Stimulated activated naive CD4-positive, alpha-beta T cell treated with Interleukin-2 at 50 U/mL for 16 hours (primary cell): ENCODE results near the gene FDXR.
"Not testable (repeated sequence)": the region's sequence is repeated elsewhere in the genome, so short reads cannot be mapped to it uniquely, and the experiment has no call there.

Experiments used
- DNase-seq: peaks from one replicate; lab custom pipeline; 2025; lab: John Stamatoyannopoulos, UW

The FDXR gene, protein sequence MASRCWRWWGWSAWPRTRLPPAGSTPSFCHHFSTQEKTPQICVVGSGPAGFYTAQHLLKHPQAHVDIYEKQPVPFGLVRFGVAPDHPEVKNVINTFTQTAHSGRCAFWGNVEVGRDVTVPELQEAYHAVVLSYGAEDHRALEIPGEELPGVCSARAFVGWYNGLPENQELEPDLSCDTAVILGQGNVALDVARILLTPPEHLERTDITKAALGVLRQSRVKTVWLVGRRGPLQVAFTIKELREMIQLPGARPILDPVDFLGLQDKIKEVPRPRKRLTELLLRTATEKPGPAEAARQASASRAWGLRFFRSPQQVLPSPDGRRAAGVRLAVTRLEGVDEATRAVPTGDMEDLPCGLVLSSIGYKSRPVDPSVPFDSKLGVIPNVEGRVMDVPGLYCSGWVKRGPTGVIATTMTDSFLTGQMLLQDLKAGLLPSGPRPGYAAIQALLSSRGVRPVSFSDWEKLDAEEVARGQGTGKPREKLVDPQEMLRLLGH

DNA sequence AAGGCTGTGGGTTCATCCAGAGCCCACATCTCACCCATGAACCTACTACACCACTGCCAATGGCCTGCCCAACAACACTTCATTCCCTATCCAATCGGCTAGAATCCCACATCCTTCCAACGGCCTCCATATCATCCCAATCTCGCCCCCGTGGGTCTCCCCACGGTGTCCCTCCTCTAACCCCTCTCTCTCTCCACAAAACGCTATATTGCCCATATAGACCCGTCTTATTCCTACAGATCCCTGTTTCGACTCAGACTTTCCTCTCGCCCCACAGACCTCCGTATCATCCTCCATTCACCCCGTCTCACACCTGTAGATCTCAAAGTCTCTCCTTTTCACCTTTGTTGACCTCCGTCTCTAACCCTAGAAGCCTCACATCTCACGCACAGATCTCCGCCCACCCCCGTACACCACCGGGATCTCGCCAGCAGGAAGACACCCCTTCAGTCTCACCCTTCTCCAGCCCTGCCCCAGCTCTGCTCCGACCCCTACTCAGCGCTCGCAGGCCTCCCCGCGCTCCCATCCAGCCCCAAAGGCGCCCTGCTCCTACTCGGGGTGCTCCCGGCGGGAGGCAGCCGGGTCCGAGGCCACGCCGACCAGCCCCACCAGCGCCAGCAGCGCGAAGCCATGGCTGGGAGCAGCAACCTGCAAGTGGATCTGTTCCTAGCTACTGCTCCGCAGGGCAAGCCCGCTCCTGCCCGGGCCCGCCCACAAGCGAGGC, at the start of gene FDXR:
TSS of gene FDXR (minus strand) at position 682 of the 724 bp plus-strand sequence. CDS start at position 632, 50 bp downstream.
- DNase-seq, result peak; percentile 42

DNA sequence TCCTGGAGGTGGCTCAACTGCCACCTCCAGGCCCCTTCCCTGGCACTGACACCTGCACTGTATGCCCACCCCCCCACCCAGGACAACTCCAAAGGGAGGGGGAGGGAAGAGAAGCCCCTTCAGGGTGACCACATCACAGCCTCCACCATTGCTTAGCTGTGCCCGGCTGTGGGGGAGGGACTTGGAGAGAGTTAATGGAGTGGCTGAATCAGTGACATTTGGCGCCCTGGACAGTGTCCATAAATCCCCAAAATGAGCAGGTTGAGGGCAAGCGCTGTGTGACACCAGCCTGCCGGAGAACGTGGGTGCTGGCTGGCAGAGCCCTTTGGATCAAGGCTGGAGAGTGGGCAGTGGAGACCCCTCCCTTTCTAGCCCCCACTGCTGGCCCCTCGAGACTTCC, 49.4 kb upstream of the FDXR start:
- DNase-seq, result no peak

DNA sequence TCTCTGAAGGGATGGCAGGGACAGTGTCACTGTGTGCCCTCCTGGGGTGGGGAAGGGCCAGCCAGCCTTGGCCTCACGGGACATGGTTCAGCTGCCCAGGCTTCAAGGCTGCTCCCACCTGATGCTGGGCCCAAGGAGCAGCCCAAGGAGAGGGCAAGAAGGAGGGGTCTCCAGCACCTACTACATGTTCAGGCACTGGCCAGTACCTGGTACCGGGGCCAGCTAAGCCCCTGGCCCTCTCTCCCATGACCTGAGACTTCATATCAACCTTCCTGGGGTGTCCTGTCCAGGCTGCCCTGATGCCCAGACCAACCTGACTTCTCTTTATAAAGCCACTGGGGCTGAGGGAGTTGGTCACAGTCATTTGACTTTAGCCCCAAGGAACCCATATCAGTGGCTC, 49.0 kb upstream of the FDXR start:
- DNase-seq, result no peak

DNA sequence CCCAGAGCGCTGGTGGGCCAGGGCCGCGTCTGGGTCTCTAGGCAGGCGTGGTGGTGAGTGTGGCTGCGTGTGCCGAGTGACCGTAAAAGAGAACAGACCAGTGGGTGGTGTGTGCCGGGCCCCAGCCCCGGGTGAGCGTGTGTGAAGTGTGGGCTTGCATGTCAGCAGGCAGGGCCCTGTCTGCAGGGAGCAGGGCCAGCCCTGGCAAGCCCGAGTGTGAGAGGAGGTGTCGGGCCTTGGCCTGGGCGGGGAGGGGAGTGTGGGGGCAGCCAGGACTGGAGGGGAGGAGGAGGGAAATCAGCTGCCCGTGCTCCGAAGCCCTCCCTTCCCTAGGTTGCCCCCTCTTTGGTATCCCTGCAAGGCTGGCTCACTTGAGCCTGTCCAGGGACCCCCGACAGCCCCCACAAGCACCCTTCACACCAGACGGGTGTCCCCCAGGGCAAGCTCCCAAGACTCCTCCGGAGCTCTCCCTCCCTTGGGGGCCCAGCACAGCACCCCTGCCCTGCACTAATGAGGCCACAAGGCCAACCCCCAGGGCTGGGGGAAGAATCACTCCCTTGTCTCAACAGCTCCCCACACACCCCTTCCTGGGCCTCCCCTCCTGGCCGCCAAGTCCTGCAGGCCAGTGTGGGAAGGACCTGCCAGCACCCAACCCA, 48.4 kb upstream of the FDXR start:
- DNase-seq, result no peak

DNA sequence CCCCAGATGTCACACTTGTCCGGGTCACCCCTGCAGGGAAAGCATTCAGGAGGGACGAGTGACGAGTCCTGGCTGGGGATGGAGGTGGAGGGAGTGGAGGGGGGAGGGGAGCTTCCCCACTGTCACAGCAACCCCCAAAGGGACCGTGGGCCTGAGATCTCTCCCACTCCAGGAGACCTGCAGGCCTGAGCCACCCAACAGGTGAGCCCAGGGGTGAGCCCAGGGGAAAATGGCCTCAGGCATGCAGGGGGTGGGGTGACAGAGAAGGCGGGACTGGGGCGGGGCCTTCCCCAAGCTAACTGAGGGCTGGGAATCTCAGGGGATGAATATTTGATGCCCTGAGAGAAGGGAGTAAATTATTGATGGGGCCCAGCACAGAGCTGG, 47.8 kb upstream of the FDXR start:
- DNase-seq, result no peak

DNA sequence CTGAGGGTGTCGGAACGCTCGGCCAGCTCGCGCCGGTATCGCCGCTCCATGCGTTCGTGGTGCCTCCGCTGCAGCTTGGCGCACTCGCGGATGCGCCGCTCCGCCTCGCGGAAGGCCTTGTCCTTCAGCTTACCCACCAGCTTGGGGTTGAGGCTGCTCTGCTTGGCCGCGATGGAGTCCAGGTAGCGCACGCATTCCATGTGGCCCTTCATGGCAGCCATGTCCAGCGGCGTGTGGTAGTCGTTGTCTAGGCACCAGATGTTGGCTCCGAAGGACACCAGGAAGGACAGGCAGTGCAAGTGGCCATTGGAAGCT, 47.5 kb upstream of the FDXR start:
- no peak for DNase-seq

DNA sequence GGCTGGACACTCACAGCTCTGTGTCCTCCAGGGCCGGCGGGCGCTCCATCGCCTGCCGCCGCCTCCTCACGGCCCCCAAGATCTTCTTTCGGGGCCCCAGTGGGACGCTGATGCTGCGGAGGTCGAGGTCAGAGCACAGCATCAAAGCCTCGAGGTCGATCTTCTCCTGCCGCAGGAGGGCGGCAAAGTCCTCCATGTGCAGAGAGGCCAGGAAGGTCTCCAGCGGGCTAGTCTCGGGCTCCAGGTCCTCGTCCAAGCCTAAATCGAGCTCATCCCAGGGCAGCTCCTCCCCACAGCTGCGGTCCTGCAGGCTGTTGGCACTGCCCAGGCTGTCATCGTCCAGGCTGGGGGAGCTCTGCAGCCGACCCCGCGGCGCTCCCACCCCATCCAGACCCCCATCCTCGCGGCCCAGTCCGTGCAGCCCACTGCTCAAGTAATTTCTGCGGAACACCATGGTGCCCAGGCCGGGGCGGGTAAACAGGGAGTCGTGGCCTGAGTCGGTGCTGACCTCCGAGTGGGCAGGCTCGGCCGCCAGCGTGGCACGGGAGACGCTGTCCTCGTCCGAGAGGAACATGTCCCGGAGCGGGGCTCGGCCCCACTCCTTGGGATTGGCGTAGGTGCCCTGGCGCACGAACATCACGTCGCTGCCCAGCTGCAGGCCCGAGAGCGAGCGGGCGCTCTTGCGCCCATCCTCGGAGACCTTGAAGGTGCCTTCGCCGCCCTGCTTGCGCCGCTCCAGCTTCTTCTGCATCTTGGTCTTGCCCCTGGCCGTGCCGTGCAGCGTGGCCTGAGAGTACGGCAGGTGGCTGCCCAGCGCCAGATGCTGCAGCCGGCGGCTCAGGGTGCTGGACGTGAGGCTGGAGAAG, 46.9 kb upstream of the FDXR start:
- no peak for DNase-seq

DNA sequence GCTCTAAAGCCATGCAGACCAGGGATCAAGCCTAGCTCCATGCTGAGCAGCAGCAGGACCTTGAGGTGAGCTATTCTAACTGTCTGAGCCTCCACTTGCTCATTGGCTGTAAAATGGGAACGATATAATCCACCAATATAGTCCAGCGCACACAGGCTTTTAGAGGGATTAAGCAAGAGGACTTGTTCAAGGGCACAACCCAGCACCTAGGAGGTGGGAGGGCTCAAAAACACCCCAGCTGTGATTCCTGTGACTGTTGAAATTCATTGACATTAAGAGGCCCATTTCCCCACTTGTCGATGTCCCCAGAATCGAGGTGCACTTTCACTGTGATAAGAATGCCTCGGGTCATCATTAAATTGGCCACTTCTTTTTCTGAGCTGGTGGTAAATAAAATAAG, 46.1 kb upstream of the FDXR start:
- no peak for DNase-seq

DNA sequence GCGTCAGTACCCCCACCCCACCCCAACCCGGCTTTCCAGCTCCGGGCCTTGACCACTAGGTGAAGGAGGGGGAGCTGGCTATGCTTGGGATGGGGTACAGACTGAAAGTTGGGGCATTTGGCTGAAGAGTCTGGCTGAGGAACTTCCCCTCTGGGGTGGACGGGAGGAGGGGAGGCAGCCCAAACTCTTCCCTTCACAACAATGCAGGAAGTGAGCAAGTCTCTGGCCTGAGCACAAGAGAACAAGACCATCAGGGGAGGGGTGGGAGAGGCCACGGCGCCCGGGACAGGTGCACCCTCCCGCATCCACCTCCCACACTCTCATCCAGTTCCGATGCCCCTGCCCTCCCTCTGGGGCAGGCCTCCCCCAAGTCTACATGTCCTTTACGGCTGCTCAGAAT, 44.6 kb upstream of the FDXR start:
- no peak for DNase-seq

DNA sequence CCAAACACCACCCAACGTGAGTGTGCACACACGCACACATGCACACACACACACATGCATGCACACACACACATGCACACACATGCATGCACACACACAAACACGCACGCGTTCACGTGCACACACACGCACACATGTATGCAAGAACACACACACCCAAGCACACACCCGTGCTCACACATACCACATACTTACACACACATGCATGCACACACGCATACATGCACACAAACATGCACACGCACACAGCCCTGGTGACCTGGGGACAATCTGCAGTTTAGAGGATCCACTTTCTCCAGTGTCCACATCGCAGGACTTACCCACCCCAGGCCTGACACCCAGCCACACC, 44.0 kb upstream of the FDXR start:
- no peak for DNase-seq

DNA sequence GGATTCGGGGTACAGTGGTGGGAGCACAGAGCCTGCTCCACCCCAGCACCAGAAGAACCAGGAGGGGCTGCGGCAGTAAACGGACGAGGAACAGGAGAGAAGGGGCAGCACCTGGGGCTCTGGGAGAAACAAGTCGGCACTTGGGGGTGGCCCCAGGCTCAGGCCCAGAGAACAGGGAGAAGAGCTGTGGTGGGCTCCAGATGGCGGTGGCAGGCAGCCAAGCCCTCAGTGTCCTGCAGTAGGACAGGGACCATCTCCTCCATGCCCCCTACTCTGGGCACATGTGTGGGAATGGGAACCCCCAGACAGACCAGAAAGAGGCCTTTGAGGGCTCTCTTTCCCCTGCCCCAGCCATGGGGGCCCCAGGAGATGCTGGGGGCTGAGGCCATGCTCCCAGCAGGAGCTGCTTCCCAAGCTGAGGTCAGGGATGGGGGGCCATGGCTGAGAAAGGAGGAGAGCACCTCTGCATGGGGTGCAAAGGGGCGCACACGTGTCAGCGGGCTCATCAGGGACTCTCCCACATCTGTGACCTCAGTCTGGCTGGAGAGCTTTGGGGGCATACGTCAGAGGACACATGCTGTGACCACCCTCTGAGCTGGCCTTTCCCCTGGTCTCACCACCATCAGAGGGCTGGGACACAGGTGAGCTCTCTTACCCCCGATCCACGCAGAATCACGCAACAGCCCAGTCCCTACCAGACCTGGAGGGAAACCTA, 43.5 kb upstream of the FDXR start:
- no peak for DNase-seq

DNA sequence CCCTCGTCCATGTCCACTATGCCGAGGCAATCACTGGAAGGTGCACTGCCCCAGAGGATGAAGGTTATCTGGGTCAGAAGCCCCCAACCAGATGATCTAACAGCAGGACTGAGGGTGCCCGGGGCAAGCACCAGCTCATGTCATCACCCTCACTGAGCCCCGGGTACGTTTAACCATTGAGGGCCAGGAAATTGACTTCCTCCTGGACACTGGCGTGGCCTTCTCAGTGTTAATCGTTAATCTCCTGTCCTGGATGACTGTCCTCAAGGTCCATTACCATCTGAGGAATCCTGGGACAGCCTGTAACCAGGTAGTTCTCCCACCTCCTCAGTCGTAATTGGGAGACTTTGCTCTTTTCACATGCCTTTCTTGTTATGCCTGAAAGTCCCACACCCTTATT, 38.6 kb upstream of the FDXR start:
- not testable (repeated sequence) for DNase-seq

DNA sequence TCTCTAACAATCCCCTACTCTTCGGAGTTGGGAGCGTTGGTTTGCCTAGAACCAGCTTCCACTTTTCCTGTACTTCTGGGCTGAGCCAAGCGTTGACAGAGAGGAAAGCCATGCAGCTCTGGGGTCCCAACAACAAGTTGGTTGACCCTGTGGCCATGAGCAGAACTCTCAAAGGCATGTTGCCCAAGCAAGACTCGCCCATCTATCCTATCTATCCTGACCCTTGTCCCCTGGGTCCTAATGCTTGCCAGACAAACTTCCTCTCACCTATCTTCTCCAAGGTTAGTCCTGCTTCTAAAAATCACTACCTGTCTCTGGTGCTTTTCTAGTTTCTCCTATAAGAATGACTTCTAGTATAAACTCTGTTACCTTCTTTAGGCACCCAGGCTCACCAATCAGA, 36.3 kb upstream of the FDXR start:
- not testable (repeated sequence) for DNase-seq

DNA sequence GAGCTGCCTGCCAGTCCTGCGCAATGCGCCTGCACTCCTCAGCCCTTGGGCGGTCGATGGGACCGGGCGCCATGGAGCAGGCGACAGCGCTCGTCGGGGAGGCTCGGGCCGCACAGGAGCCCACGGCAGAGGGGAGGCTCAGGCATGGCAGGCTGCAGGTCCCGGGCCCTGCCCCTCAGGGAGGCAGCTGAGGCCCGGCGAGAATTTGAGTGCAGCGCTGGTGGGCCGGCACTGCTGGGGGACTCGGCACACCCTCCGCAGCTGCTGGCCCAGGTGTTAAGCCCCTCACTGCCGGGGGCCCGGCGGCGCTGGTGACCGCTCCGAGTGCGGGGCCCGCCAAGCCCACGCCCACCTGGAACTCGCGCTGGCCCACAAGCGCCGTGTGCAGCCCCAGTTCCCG, 34.2 kb upstream of the FDXR start:
- DNase-seq, result no peak

DNA sequence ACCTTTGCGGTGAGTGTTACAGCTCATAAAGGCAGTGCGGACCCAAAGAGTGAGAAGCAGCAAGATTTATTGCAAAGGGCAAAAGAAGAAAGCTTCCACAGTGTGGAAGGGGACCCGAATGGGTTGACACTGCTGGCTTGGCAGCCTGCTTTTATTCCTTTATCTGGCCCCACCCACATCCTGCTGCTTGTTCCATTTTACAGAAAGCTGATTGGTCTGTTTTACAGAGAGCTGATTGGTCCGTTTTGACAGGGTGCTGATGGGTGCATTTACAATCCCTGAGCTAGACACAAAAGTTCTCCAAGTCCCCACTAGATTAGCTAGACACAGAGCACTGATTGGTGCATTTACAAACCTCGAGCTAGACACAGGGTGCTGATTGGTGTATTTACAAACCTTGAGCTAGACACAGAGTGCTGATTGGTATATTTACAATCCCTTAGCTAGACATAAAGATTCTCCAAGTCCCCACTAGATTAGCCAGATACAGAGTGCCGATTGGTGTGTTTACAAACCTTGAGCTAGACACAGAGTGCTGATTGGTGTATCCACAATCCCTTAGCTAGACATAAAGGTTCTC, 33.5 kb upstream of the FDXR start:
- DNase-seq, result not testable (repeated sequence)

DNA sequence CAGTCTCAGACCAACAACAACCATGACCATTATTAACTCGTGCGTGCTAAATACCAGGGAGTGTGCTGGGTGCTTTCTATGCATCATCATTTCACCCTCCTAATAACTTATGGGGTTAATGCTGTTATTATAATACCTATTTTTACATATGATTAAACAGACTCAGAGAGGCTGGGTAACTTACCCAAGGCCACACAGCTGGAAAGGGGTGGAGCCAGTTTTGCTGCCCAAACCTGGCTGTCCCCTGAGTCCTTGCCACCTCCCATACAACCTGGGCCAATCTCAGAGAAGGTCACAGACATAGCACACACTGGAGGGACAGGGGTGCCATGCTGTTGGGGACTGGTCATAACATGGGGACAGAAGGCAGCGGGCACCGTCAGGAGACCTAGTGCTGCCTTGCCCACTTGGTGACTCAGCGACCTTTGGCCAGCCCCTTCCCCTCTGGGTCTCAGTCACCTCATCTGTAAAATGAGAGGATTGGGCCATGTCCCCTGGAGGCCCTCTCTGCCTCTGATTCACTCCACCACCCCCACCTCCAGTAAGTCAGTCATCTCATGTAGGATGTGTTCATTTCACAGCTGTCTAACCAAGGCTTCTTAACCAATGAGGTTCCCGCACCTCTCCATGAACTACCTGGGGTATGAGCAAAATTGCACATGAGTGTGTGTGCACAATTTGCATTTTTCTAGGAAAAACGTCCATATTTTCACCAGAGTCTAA, 32.1 kb upstream of the FDXR start:
- DNase-seq, result no peak

DNA sequence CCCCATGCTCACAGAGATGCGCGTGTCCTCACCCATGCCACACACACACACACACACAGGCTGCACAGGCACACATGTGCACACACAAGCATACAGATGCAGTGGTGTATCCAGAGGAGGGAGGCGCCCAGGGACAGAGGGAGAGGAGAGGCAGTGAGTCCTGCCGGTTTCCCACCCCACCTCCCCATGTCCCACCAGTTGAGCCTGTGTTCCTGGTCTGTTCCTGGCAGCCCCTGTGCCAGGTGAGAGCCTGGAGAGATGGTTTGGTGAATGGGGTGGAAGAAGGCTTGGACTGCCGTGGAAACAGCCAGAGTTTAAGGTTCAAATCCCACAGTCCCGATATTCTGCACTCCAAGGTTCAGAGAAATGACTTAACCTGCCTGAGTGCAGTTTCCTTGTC, 30.9 kb upstream of the FDXR start:
- no peak for DNase-seq

DNA sequence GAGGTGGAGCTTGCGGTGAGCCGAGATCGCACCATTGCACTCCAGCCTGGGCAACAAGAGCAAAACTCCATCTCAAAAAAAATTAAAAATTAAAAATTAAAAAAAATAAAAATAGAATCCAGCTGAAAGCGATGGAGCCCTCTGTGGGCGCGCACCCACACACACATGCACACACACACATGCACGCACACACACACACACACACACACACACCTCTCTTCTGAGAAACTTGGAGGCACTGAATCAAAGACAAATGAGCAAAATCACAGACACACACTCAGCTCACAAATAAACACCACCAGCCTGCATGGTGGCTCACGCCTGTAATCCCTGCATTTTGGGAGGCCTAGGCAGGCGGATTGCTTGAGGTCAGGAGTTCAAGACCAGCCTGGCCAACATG, 30.2 kb upstream of the FDXR start:
- no peak for DNase-seq

DNA sequence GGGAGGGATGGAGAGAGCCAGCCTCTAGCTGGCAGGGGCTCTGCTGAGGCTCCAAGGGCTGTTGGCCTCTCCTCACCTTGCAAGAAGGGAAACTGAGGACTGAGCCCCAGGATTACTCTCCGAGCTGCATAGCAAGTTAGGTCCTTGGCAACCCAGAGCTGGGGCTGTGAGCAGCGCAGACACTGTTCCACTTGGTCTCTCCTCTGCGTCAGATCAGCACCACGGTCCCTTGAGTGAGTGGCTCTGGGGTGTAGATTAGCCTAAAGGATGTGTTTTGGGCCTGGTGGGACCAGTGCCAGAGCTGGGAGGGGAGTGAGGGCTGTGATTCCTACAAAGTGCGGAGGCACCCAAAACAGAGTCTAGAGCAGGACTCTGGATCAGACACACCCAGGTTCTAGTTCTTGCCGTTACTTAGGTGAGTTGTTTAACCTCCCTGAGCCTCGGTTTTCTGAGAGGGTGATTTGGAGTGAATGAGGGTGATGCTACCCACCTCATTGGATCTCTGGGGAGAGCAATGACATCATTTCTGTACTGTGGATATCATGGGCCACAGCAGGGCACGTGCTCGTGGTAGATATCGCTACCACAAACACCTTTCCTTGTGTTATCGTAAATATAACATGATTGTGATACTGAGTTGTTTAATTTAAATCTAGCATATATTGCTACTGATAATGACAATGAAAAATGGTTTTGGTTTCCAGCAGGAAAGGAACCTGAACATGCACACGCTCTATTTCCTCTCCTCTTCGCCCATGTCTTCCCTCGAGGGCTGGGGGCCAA, 28.8 kb upstream of the FDXR start:
- no peak for DNase-seq

DNA sequence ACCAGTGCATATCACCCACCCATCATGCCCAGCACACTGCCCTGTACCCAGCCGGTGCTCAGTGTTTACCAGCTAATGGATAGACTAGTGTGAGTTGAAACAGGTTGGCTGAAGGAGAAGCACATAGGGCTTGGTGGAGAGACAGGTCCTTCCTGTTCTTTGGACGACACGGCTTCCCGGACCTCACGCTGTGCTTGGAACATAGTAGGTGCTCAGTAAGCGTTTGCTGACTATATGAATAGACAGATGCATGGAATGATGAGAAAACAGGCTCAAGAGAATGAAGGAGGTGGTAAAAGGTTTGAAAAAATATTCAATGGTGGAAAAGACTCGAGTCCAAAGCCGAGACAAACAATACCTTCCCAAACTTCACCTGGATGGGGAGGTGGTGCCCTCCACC, 27.4 kb upstream of the FDXR start:
- no peak for DNase-seq
